ENCODE results near the gene ALOXE3. TPM values are rescaled to one million over a fixed set of nuclear protein-coding genes. Genes with fewer than 3 reads are reported as not detected.
A peak's percentile ranks its signal among the peaks of the same experiment; 100 is the strongest.

ALOXE3 gene
- total RNA-seq, 1 donor from 2014 or later: not detected

- no peak for DNase-seq (ENCODE audit: extremely low spot score, unreplicated experiment)
- H3K9me3 Mint-ChIP-seq (ENCODE audit: unreplicated experiment): no peaks in the 10 kb centered on the region
- H3K36me3 Mint-ChIP-seq (ENCODE audit: unreplicated experiment): peaks cover 11% of the 10 kb centered on the region
- H3K4me3 Mint-ChIP-seq (ENCODE audit: unreplicated experiment): peak overlapping the region; percentile 39
- H3K4me1 Mint-ChIP-seq (ENCODE audit: unreplicated experiment): peaks cover 42% of the 10 kb centered on the region
- H3K27ac Mint-ChIP-seq (ENCODE audit: unreplicated experiment): peak overlapping the region; percentile 86
- no peak for TF ChIP-seq CTCF (IDR thresholded peaks at IDR 0.05)
- no peaks in the 10 kb centered on the region for H3K27me3 Mint-ChIP-seq (ENCODE audit: unreplicated experiment)
These were observed 41.9 kb upstream of the ALOXE3 start for GRCh38 chr17:8160224-8160577.

GRCh38 chr17:8159459-8160223, 41.3 kb upstream of the ALOXE3 start:
- no peaks in the 10 kb centered on the region for H3K9me3 Mint-ChIP-seq (ENCODE audit: unreplicated experiment)

DNA sequence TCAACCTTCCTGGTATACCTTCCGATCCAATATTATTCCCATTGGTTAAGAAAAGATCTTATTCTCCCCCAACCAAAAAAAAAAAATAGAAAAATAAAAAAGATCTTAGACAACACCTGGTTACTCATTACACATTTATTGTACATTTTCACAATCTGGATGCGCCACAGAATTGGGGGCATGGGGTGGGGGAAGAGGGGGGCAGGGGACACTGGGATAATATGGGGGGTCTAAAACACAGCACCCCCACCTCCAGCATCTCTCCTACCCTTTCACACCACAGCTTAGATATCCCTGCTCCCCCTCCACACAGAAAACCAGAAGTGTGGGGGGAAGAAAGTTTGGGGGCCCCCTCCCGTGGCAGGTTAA, 40.7 kb upstream of the ALOXE3 start:
- TF ChIP-seq CTCF (IDR thresholded peaks at IDR 0.05): no peak

More at GRCh38 chr17:8159459-8160223, 41.3 kb upstream of the ALOXE3 start:
- DNase-seq (ENCODE audit: extremely low spot score, unreplicated experiment): no peak
- H3K27ac Mint-ChIP-seq (ENCODE audit: unreplicated experiment): peak overlapping the region; percentile 60
- H3K4me1 Mint-ChIP-seq (ENCODE audit: unreplicated experiment): peaks cover 45% of the 10 kb centered on the region
- no peak for TF ChIP-seq CTCF (IDR thresholded peaks at IDR 0.05)
- H3K36me3 Mint-ChIP-seq (ENCODE audit: unreplicated experiment): peaks cover 11% of the 10 kb centered on the region
- no peaks in the 10 kb centered on the region for H3K27me3 Mint-ChIP-seq (ENCODE audit: unreplicated experiment)
- H3K4me3 Mint-ChIP-seq (ENCODE audit: unreplicated experiment): no peak overlapping the region

GRCh38 chr17:8158267-8159031, 40.1 kb upstream of the ALOXE3 start:
- Mint-ChIP-seq H3K27me3 (ENCODE audit: unreplicated experiment) (no peaks in the 10 kb centered on the region), H3K4me3 (ENCODE audit: unreplicated experiment) (peak overlapping the region; percentile 35), H3K27ac (ENCODE audit: unreplicated experiment) (peak overlapping the region; percentile 87), H3K9me3 (ENCODE audit: unreplicated experiment) (no peaks in the 10 kb centered on the region), H3K4me1 (ENCODE audit: unreplicated experiment) (peaks cover 43% of the 10 kb centered on the region), H3K36me3 (ENCODE audit: unreplicated experiment) (peaks cover 11% of the 10 kb centered on the region)
- TF ChIP-seq CTCF (IDR thresholded peaks at IDR 0.05): peak; percentile 88
- DNase-seq (ENCODE audit: extremely low spot score, unreplicated experiment): peak; percentile 96

More for the DNA sequence above, 40.7 kb upstream of the ALOXE3 start:
- Mint-ChIP-seq H3K36me3 (ENCODE audit: unreplicated experiment) (peaks cover 11% of the 10 kb centered on the region), H3K27ac (ENCODE audit: unreplicated experiment) (peak overlapping the region; percentile 87), H3K4me1 (ENCODE audit: unreplicated experiment) (peaks cover 43% of the 10 kb centered on the region), H3K9me3 (ENCODE audit: unreplicated experiment) (no peaks in the 10 kb centered on the region), H3K4me3 (ENCODE audit: unreplicated experiment) (peak overlapping the region; percentile 35), H3K27me3 (ENCODE audit: unreplicated experiment) (no peaks in the 10 kb centered on the region)
- DNase-seq (ENCODE audit: extremely low spot score, unreplicated experiment): no peak
